ENCODE data around the gene FOXN3. TPM values are rescaled to one million over a fixed set of nuclear protein-coding genes. Genes with fewer than 3 reads are reported as not detected.

Gene FOXN3
- polyA plus RNA-seq, 1 of the 3 experiments (the other 2 are of a cell fraction), result 9.8 TPM

DNA sequence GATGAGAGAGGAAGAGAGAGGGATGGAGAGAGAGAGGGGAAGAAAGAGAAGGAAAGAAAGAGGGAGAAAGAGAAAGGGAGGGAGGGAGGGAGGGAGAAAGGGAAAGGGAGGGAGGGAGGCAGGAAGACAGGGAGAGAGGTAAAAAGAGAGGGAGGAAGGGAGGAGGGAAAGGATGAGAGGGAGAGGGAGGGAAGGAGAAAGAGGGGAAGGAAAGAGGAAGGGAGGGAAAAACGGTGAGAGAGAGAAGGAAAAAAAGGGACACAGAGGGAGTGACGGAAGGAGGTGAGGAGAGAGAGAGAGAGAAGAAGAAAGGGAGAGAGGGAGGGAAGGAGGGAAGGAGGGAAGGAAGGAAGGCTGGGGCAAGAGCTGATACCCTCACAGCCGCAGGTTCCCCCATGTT is 56.8 kb downstream of the FOXN3 start:
- Histone ChIP-seq H3K36me3 (replicated peaks in 1 of 2; ENCODE audit: control insufficient read depth in 1 of 2, insufficient read depth in 2 of 2, low read length in 1 of 2) (peaks cover 0 to 2% of the 10 kb centered on the region in 2 experiments), H3K79me2 (ENCODE audit: insufficient read depth) (peaks cover 14% of the 10 kb centered on the region; the same call in 1 of the 2 replicates), H2AFZ (ENCODE audit: low read depth) (no peak overlapping the region), H3K4me1 (ENCODE audit: control insufficient read depth in 1 of 2, insufficient read depth in 2 of 2, low read depth in 1 of 2, low read length in 1 of 2) (no peaks in the 10 kb centered on the region), H3K27ac (ENCODE audit: low read depth in 2 of 2, low read length in 1 of 2) (no peak overlapping the region), H3K27me3 (ENCODE audit: insufficient read depth) (no peaks in the 10 kb centered on the region), H3K4me2 (no peak overlapping the region), H3K9me2 (no peaks in the 10 kb centered on the region), H3F3A (replicated peaks; ENCODE audit: insufficient read depth) (no peaks in the 10 kb centered on the region), H3K4me3 (ENCODE audit: low read depth in 2 of 2, low read length in 1 of 2) (no peak overlapping the region), H4K20me1 (ENCODE audit: insufficient read depth) (no peaks in the 10 kb centered on the region; the same call in 1 of the 2 replicates), H3K9me3 (no peaks in the 10 kb centered on the region), H3K9ac (no peak overlapping the region)
- CTCF ChIA-PET, result no interaction called here
- 84% methylated on average over 3 of the region's 3 CpGs for WGBS (ENCODE audit: low lambda C conversion rate)
- POLR2A ChIA-PET, result interaction anchor here (0.7 kb wide), 1 partner anchor 46 kb away, joined by 3 read pairs; no protein-coding TSS in a partner anchor
- no peak for TF ChIP-seq EZH2phosphoT487 (IDR thresholded peaks at IDR 0.05; ENCODE audit: borderline replicate concordance, low read depth)
- no peak for TF ChIP-seq CHD2 (IDR thresholded peaks at IDR 0.05; ENCODE audit: low read length, partially characterized antibody)
- TF ChIP-seq SMC3 (IDR thresholded peaks at IDR 0.05; ENCODE audit: low read depth, low read length), result no peak
- TF ChIP-seq RXRA (IDR thresholded peaks at IDR 0.05; ENCODE audit: borderline replicate concordance, low read depth), result no peak
- TF ChIP-seq EP300 (IDR thresholded peaks at IDR 0.05; ENCODE audit: borderline replicate concordance in 1 of 2, low read depth in 1 of 2, low read length in 1 of 2), result no peak
- TF ChIP-seq, protein P1, sequence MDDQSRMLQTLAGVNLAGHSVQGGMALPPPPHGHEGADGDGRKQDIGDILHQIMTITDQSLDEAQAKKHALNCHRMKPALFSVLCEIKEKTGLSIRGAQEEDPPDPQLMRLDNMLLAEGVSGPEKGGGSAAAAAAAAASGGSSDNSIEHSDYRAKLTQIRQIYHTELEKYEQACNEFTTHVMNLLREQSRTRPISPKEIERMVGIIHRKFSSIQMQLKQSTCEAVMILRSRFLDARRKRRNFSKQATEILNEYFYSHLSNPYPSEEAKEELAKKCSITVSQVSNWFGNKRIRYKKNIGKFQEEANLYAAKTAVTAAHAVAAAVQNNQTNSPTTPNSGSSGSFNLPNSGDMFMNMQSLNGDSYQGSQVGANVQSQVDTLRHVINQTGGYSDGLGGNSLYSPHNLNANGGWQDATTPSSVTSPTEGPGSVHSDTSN (IDR thresholded peaks at IDR 0.05), result no peak
- TF ChIP-seq TCF12 (IDR thresholded peaks at IDR 0.05), result no peak
- TF ChIP-seq, protein P2, sequence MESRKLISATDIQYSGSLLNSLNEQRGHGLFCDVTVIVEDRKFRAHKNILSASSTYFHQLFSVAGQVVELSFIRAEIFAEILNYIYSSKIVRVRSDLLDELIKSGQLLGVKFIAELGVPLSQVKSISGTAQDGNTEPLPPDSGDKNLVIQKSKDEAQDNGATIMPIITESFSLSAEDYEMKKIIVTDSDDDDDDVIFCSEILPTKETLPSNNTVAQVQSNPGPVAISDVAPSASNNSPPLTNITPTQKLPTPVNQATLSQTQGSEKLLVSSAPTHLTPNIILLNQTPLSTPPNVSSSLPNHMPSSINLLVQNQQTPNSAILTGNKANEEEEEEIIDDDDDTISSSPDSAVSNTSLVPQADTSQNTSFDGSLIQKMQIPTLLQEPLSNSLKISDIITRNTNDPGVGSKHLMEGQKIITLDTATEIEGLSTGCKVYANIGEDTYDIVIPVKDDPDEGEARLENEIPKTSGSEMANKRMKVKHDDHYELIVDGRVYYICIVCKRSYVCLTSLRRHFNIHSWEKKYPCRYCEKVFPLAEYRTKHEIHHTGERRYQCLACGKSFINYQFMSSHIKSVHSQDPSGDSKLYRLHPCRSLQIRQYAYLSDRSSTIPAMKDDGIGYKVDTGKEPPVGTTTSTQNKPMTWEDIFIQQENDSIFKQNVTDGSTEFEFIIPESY (IDR thresholded peaks at IDR 0.05; ENCODE audit: borderline replicate concordance, low read depth), result no peak
- TF ChIP-seq POLR2AphosphoS5 (IDR thresholded peaks at IDR 0.05; ENCODE audit: low read depth, low read length), result no peak
- no peak for TF ChIP-seq MXI1 (IDR thresholded peaks at IDR 0.05; ENCODE audit: low read depth, low read length)
- no peak for TF ChIP-seq FOSL2 (IDR thresholded peaks at IDR 0.05; ENCODE audit: borderline replicate concordance, low read depth)
- TF ChIP-seq, protein P3, sequence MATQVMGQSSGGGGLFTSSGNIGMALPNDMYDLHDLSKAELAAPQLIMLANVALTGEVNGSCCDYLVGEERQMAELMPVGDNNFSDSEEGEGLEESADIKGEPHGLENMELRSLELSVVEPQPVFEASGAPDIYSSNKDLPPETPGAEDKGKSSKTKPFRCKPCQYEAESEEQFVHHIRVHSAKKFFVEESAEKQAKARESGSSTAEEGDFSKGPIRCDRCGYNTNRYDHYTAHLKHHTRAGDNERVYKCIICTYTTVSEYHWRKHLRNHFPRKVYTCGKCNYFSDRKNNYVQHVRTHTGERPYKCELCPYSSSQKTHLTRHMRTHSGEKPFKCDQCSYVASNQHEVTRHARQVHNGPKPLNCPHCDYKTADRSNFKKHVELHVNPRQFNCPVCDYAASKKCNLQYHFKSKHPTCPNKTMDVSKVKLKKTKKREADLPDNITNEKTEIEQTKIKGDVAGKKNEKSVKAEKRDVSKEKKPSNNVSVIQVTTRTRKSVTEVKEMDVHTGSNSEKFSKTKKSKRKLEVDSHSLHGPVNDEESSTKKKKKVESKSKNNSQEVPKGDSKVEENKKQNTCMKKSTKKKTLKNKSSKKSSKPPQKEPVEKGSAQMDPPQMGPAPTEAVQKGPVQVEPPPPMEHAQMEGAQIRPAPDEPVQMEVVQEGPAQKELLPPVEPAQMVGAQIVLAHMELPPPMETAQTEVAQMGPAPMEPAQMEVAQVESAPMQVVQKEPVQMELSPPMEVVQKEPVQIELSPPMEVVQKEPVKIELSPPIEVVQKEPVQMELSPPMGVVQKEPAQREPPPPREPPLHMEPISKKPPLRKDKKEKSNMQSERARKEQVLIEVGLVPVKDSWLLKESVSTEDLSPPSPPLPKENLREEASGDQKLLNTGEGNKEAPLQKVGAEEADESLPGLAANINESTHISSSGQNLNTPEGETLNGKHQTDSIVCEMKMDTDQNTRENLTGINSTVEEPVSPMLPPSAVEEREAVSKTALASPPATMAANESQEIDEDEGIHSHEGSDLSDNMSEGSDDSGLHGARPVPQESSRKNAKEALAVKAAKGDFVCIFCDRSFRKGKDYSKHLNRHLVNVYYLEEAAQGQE (IDR thresholded peaks at IDR 0.05; ENCODE audit: low read depth, low read length), result no peak
- TF ChIP-seq RCOR1 (IDR thresholded peaks at IDR 0.05; ENCODE audit: low read length), result no peak
- no peak for TF ChIP-seq RAD21 (IDR thresholded peaks at IDR 0.05; ENCODE audit: low read length)
- TF ChIP-seq, protein P4, sequence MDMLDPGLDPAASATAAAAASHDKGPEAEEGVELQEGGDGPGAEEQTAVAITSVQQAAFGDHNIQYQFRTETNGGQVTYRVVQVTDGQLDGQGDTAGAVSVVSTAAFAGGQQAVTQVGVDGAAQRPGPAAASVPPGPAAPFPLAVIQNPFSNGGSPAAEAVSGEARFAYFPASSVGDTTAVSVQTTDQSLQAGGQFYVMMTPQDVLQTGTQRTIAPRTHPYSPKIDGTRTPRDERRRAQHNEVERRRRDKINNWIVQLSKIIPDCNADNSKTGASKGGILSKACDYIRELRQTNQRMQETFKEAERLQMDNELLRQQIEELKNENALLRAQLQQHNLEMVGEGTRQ (IDR thresholded peaks at IDR 0.05; ENCODE audit: borderline replicate concordance, low read depth, low read length), result no peak
- no peak for DNase-seq

Data from SK-N-SH (cell line).